SK-N-SH treated with all-trans-retinoic acid at 6 μM for 48 hours (cell line): ENCODE results near the gene MTFR2.
A peak's percentile ranks its signal among the peaks of the same experiment; 100 is the strongest.

Experiments used
- ATAC-seq: fragments of 200-7000 bp; cut with Tn5 transposase; 3 replicates; pipeline ENCODE4 v1.9.1; 2020; ENCODE audit warnings: mild to moderate bottlenecking, moderate library complexity
- ARNTL ChIP-seq: fragments of 450-650 bp; formaldehyde crosslinking; IDR thresholded peaks from 2 replicates; pipeline ENCODE4 v1.5.0; 2020; ENCODE audit warnings: low read depth, mild to moderate bottlenecking, moderate library complexity, borderline replicate concordance
- BACH2 ChIP-seq: fragments of 250-450 bp; sonication (Bioruptor Pico); IDR thresholded peaks from 2 replicates; pipeline ENCODE4 v1.9.0; 2021; ENCODE audit warnings: mild to moderate bottlenecking, borderline replicate concordance
- CREB5 ChIP-seq: fragments of 250-450 bp; sonication (Bioruptor Pico); IDR thresholded peaks from 2 replicates; pipeline ENCODE4 v1.5.1; 2020; ENCODE audit warnings: low read depth, mild to moderate bottlenecking, moderate library complexity
- CSDC2 ChIP-seq: fragments of 250-450 bp; sonication (Bioruptor Pico); IDR thresholded peaks from 2 replicates; pipeline ENCODE4 v1.5.0; 2020; ENCODE audit warnings: mild to moderate bottlenecking, moderate library complexity
- CSRNP3 ChIP-seq: fragments of 250-450 bp; sonication (Bioruptor Pico); IDR thresholded peaks from 2 replicates; pipeline ENCODE4 v1.5.1; 2021; ENCODE audit warnings: mild to moderate bottlenecking, moderate library complexity
- ESRRG ChIP-seq: fragments of 250-450 bp; sonication (Bioruptor Pico); IDR thresholded peaks from 2 replicates; pipeline ENCODE4 v1.6.1; 2021; ENCODE audit warnings: mild to moderate bottlenecking
- GLIS3 ChIP-seq: fragments of 250-450 bp; sonication (Bioruptor Pico); IDR thresholded peaks from 2 replicates; pipeline ENCODE4 v1.5.0; 2020; ENCODE audit warnings: mild to moderate bottlenecking, moderate library complexity
- ISL1 ChIP-seq: fragments of 250-450 bp; sonication (Bioruptor Pico); IDR thresholded peaks from 2 replicates; pipeline ENCODE4 v2.1.2; 2022; ENCODE audit warnings: mild to moderate bottlenecking, moderate library complexity
- OSR1 ChIP-seq: fragments of 250-450 bp; sonication (Bioruptor Pico); IDR thresholded peaks from 2 replicates; pipeline ENCODE4 v1.8.0; 2022; ENCODE audit warnings: moderate library complexity, mild to moderate bottlenecking, inconsistent platforms
- PATZ1 ChIP-seq: fragments of 250-450 bp; sonication (Bioruptor Pico); IDR thresholded peaks from 2 replicates; pipeline ENCODE4 v1.8.0; 2020; ENCODE audit warnings: mild to moderate bottlenecking, moderate library complexity, borderline replicate concordance
- POU6F1 ChIP-seq: fragments of 250-450 bp; sonication (Bioruptor Pico); IDR thresholded peaks from 2 replicates; pipeline ENCODE4 v1.8.0; 2021; ENCODE audit warnings: low read depth, mild to moderate bottlenecking, moderate library complexity, borderline replicate concordance
- PPARA ChIP-seq: fragments of 250-450 bp; sonication (Bioruptor Pico); IDR thresholded peaks from 2 replicates; pipeline ENCODE4 v1.5.0; 2020; ENCODE audit warnings: mild to moderate bottlenecking, borderline replicate concordance
- RARB ChIP-seq: fragments of 250-450 bp; sonication (Bioruptor Pico); IDR thresholded peaks from 2 replicates; pipeline ENCODE4 v1.8.0; 2021; ENCODE audit warnings: mild to moderate bottlenecking, moderate library complexity
- SNAI2 ChIP-seq: fragments of 250-450 bp; sonication (Bioruptor Pico); IDR thresholded peaks from 2 replicates; pipeline ENCODE4 v1.5.0; 2020; ENCODE audit warnings: mild to moderate bottlenecking, moderate library complexity
- TCF4 ChIP-seq: fragments of 250-450 bp; sonication (Bioruptor Pico); IDR thresholded peaks from 2 replicates; pipeline ENCODE4 v1.8.0; 2021; ENCODE audit warnings: mild to moderate bottlenecking, moderate library complexity, borderline replicate concordance
- TOX ChIP-seq: fragments of 250-450 bp; sonication (Bioruptor Pico); IDR thresholded peaks from 2 replicates; pipeline ENCODE4 v1.8.0; 2021; ENCODE audit warnings: mild to moderate bottlenecking, moderate library complexity, borderline replicate concordance
- TSHZ2 ChIP-seq: fragments of 250-450 bp; sonication (Bioruptor Pico); IDR thresholded peaks from 2 replicates; pipeline ENCODE4 v1.5.0; 2020; ENCODE audit warnings: mild to moderate bottlenecking, moderate library complexity
- ZC3H10 ChIP-seq: fragments of 250-450 bp; sonication (Bioruptor Pico); IDR thresholded peaks from 2 replicates; pipeline ENCODE4 v1.5.1; 2021; ENCODE audit warnings: mild to moderate bottlenecking, moderate library complexity
- ZFP30 ChIP-seq: fragments of 450-650 bp; formaldehyde crosslinking; IDR thresholded peaks from 2 replicates; pipeline ENCODE4 v1.5.0; 2022; ENCODE audit warnings: mild to moderate bottlenecking, moderate library complexity
- ZNF70 ChIP-seq: fragments of 450-650 bp; formaldehyde crosslinking; IDR thresholded peaks from 2 replicates; pipeline ENCODE4 v1.5.0; 2020; ENCODE audit warnings: mild to moderate bottlenecking, moderate library complexity
- ZNF8 ChIP-seq: fragments of 450-650 bp; formaldehyde crosslinking; IDR thresholded peaks from 2 replicates; pipeline ENCODE4 v1.5.0; 2020; ENCODE audit warnings: mild to moderate bottlenecking, moderate library complexity

Gene MTFR2

GRCh38 chr6:136288566-136289326 is 38.6 kb upstream of the MTFR2 start:
- peak; percentile 62 for ATAC-seq

GRCh38 chr6:136284909-136285308 is 34.8 kb upstream of the MTFR2 start:
- no peak for ATAC-seq
- TF ChIP-seq TOX (CRISPR knock-in tag) = no peak
- TF ChIP-seq ZNF70 (CRISPR knock-in tag) = no peak
- TF ChIP-seq CSRNP3 = no peak
- no peak for TF ChIP-seq ARNTL (CRISPR knock-in tag)
- no peak for TF ChIP-seq PPARA (CRISPR knock-in tag)
- no peak for TF ChIP-seq BACH2 (CRISPR knock-in tag)
- TF ChIP-seq ZNF8 (CRISPR knock-in tag) = no peak
- no peak for TF ChIP-seq ESRRG (CRISPR knock-in tag)

More at GRCh38 chr6:136288566-136289326, 38.6 kb upstream of the MTFR2 start:
- TF ChIP-seq RARB (CRISPR knock-in tag) (no peak), ZFP30 (no peak), TSHZ2 (CRISPR knock-in tag) (no peak), ZNF70 (CRISPR knock-in tag) (no peak), ISL1 (CRISPR knock-in tag) (no peak), ZC3H10 (CRISPR knock-in tag) (no peak), GLIS3 (no peak), OSR1 (no peak), ZNF8 (CRISPR knock-in tag) (no peak), BACH2 (CRISPR knock-in tag) (no peak), TOX (CRISPR knock-in tag) (no peak), POU6F1 (CRISPR knock-in tag) (no peak), TCF4 (CRISPR knock-in tag) (no peak), CREB5 (CRISPR knock-in tag) (no peak; the same call in 1 of the 2 replicates)

GRCh38 chr6:136282906-136283305 is 32.8 kb upstream of the MTFR2 start:
- TF ChIP-seq SNAI2 (no peak), RARB (CRISPR knock-in tag) (no peak), ESRRG (CRISPR knock-in tag) (no peak), TCF4 (CRISPR knock-in tag) (no peak), TOX (CRISPR knock-in tag) (no peak), PATZ1 (no peak), CSDC2 (CRISPR knock-in tag) (no peak), OSR1 (no peak), CREB5 (CRISPR knock-in tag) (no peak), POU6F1 (CRISPR knock-in tag) (no peak), ZNF70 (CRISPR knock-in tag) (no peak)
- TF ChIP-seq, all 23 proteins: peak for 0
- no peak for ATAC-seq
